Right lobe of liver (tissue), 4 donors: ENCODE results near the gene TMCO2.

Source experiments
- CTCF ChIP-seq, 4 donors: fragments of 200-600 bp in 3 of 4; fragments of 450-650 bp in 1 of 4; IDR thresholded peaks; one replicate each; pipeline versions ENCODE4 v1.5.1 to v1.8.0; 2016 to 2022; ENCODE audit warnings: antibody characterized with exemption in 4 of 4, mild to moderate bottlenecking in 2 of 4
- POLR2A ChIP-seq: fragments of 450-650 bp; IDR thresholded peaks from one replicate; pipeline ENCODE4 v1.6.1; 2017; ENCODE audit warnings: antibody characterized with exemption, mild to moderate bottlenecking
- donor health status: DM: no; HTN: no; CAD: no.
- donor health status: DM: no; HTN: no; CAD: no.
- donor health status: DM: no; HTN: yes; CAD: no.

- TF ChIP-seq CTCF (IDR thresholded peaks at IDR 0.05): no peak
- no peak for TF ChIP-seq POLR2A
Measured at GRCh38 chr1:40240390-40240789, 7.3 kb upstream of the TMCO2 start.
